NCI-H2227 (cell line): Measurements from ENCODE around the gene SFXN3.

Source experiments
- DNase-seq: peaks from one replicate; lab custom pipeline; 2025; ENCODE audit not compliant: unreplicated experiment; lab: John Stamatoyannopoulos, UW

The SFXN3 gene

DNA sequence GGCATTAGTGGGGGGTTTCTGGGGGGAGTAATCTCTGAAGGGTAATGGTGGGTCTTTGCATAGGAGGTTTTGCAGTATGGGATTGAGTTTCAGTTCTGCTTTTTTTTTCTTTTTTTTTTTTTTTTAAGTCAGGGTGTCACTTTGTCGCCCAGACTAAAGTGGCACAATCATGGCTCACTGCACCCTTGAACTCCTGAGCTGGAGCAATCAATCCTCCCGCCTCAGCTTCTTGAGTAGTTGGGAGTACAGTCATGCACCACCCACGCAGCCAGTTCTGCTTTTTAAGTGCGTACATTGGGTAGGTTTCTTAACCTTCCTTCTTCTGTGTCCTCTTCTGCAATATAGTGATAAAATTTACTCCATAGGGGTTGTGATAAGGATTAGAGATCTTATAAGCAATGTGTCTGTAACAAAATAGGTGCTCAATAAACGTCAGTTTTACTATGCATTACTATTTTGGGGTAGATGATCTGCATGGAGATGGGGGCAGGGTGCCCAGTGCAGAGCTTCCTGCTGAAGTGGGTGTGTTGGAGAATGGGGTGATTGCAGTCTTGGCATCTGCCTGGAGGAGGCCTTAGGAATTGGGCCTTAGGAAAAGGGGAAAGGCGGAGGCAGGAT, 40.3 kb downstream of the SFXN3 start:
- DNase-seq: no peak

DNA sequence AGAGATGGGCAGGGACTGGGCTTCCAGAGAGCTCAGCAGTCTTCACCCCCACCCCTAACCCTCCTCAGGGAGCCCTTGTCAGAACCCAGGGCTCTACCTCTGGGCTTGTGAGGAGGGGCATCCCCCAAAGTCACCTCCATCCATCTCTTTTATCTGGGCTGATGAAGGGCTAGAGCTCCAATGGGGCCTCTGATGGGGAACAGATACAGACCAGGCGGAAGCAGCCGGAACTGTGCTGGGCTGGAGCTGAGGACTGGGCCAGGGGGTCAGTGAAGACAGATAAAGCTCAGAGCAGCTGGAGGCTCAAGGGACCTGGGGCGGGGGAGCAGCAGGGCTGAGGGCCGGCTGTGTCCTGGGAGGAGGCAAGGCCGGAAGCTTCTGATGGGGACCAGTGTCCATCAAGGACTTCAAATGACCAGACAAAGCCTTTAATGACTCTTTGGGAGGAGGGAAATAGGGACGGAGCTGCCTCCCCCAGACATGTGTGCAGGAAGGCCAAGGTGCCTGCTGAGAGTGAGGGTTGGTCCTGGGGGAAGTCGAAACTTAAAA, 40.9 kb downstream of the SFXN3 start:
- DNase-seq: no peak

DNA sequence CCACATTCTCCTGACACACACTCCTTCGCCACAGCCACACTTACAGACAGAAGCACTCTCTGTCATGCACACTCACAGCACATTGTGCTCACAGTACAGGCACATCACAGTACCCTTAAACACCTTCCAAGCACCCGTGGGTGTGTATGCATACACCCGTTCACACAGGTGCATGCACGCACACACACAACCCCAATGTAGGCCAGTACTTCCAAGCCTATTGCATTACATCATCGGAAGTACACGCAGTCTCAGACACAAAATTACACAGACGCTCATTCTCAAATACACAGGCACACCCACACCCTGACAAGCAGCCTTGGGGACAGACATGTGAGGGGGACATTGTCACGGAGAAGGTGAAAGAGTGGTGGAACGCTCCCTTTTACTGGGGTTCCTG, 41.9 kb downstream of the SFXN3 start:
- no peak for DNase-seq

DNA sequence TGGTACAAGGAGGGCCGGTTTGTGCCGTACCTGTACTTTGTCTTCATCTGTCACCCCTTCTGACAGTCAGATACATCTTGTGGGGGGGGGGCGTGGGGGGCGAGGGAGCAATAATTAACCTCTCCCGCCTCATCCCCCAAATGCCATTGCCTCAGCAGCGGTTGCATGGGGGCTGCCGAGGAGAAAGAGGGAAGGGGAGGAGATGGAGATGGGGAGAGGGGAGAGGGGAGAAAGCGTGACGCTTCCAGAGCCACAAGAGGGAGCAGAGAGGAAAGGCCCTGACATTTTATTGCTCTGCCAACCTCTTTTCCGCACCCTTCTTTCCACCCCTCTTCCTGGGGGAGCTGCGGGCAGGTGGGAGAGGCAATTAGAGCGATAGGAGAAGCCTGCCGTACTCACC, 42.6 kb downstream of the SFXN3 start:
- no peak for DNase-seq

DNA sequence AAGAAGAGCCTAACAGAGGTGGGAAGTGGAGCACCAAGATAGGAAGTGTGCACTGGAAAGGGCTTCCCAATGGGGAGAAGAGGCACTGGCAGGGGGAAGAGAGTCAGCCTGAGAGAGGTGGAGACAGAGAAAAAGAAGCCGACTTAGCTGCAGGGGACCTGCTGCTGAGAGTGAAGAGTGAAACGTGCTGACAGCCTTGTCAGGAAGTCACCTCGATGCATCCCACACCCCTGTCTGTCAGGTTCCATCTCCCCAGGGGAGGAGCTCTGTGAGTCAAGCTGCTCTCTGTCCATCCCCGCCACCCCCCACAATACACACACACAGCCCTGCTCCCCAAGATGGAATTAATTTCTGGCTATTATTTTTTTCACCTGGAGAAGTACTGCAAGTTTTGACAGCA, 44.7 kb downstream of the SFXN3 start:
- peak; percentile 8 for DNase-seq

DNA sequence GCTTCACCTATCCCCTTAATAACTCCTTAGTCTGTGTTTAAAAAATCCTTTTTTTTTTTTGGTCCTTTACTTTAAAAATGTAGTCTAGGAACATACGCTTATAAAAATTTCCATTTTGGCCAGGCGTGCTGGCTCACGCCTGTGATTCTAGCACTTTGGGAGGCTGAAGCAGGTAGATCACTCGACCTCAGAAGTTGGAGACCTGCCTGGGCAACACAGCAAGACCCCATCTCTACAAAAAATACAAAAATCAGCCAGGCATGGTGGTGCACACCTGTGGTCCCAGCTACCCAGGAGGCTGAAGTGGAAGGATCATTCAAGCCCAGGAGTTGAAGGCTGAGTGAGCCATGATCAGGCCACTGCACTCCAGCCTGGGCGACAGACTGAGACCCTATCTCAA, 45.6 kb downstream of the SFXN3 start:
- no peak for DNase-seq

DNA sequence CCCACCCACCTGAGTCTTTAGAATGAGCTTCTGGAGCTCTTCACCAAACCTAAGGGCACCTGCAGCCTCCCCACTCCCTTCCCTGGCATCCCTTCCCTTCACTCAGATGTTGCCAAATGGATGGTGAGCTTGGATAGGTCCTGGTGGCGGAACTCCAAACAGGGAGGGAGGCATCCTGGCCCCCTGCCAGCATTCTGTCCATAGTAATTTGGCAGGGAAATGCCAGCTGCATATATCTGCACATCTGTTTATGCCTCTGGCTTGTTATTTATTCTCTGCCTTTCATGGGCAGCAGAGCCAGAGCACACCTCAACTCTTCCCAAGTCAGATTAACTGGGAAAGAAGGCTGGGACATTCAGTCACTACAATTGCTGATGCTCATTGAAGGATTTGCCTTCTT, 48.8 kb downstream of the SFXN3 start:
- peak; percentile 22 for DNase-seq

DNA sequence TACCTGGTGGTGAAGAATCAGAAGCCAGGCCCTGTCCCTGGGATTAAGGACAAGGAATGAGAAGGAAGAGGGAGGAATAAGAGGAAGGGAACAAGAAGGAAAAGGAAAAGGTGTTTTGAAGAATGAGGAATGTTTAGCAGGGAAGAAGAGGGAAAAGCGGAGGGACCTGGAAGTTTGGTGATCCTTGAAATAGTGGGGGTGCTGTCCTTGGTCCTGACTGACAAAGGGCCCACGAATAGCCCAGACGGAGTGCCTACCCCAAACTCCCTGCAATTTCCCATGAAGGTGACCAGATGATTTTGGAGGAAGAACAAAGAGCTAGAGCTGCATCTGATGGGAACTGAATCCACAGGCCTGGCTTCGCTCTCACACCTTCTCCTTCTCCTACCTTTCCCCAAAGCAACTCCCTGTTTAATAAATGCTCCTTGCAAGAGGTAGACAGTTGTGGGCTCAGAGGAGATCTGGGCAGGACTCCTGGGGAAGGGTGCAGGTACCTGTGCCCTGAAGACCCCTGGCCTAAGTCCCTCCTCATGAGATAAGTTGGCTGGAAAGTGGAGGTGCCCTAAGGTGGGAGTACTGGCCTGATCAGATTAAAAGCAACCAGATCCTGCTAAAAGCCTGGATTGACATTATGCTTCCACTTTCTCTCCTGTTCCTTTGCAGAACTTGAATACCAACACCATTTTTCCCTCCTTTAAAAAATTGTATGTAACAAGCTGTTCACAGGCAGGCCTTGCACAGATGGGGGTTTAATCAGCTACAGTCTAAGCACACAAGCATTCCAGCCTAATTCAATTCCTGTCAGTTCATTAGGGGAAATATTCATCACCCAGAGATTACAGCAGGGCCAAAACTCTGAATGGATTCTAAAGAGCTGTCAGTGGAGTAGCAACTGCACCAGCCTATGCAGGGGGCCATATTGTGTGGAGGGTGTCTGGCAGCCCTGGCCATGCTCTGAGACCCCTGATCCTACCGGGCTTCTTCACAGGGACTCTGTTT, 50.2 kb downstream of the SFXN3 start:
- no peak for DNase-seq

DNA sequence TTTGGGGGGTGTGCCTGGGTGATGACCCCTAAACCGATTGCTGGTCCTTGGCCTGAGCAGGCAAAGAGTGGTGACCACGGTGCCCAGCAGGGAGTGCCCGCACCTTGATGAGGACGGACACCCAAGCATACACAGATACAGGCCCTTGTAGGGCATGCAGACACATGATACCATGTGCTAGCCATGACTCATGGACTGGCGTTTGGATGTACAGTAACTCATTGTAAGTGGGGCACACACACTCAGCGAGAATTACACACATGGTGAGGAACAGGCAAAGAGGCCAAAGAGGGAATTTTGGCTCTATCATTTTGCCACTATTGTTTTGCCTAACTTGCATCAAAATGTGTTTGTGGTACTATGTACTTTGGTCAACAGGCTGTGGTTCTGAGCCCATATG, 54.8 kb downstream of the SFXN3 start:
- no peak for DNase-seq

DNA sequence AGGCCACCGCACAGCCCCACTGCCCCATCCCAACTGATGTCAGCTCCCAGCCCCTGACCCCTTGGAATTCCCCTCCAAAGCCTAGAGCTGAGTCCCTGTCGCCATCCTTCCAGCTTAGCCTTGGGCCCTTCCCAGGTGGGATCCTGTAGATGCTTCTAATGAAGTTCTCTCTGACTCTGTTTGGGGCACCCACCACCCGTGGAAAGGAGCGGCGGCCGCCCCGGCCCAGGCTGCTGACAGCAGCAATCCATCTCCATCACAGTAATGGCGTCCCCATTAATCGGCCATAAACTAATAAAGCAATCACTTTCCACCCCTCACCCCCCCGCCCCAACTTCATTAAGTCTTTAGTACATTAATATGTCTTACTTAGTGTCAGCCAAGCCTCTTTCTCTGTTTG, 56.3 kb downstream of the SFXN3 start:
- no peak for DNase-seq

DNA sequence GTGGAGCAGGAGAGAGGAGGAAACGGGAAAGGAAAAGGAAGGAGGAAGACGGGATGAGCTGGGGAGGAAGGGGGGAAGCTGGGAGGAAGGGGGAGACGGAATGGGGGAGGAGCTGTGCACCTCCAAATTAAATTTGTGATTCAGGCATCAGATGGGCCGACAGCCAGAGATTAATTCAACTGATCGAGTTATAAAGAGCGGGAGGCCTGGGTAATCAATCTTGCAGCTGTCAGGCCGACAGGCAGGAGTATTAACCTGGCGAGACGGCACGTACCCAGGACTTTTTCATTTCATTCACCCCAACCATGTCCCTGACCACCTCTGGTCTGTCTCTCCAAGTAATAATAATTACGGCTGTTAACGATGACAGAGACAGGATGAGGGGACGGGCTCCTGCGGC, 56.9 kb downstream of the SFXN3 start:
- DNase-seq: no peak

DNA sequence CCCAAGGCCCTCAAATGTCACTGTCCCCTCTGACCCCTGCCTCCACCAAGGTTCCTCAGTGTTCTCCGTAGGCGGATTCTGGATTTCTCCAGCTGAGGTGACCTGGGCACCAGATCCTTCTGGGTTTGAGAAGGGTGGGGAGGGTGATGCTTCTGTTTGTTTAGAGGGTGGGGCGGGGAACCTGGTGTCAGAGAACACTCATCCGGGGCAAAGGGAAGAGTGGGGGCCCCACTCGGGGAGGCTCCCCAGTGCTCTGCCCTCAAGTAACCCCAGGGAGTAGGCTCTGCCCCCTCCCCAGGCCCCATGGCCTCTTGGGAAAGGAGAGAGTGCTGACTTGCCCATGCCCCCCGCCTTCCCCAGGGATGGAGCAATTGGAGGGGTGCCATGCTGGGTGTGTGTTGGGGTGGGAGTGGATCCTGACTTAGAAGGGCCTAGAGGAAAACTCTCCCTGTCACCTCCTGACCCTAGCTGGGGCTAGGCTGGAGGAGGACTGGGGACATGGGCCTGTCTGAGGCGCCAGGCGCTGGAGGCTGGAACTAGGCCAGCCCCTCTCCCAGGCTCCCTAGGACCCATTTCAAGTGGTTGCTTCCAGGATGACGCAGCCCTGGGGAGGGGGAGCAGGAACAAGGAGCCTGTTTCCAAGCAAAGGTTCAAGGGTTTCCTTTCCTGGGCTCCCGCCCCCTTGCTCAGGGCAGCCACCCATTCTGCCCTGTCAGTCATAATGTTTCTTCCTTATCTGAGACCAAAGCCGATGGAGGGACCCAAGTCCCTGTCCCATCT, 58.7 kb downstream of the SFXN3 start:
- DNase-seq: no peak

DNA sequence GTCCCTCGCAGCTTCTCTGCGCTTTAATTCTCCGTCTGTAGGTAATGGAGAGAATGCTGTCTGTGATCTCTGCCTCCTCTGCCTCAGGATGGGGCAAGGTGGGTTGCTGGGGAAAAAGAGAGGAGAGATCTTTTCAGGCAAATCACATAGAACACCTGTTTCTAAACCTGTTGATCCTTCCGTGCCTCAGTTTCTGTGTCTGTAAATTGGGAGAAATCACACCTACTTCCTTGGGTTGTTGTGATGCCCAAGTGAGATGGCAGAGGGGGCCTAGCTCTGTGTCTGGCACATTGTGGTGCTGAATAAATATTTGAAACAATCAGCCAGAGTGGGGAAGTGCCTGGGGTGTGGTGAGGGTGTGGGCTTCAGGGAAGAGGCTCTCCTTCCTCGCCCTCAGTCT, 59.6 kb downstream of the SFXN3 start:
- no peak for DNase-seq
